GM15510 (cell line): ENCODE results near the gene DMRTA2.

Source experiments
- POLR2A ChIP-seq: IDR thresholded peaks from 3 replicates; pipeline ENCODE4 v1.6.1; 2011; ENCODE audit warnings: borderline replicate concordance; ENCODE audit not compliant: insufficient read length; ENCODE audit errors: extremely low read depth

Gene DMRTA2

DNA sequence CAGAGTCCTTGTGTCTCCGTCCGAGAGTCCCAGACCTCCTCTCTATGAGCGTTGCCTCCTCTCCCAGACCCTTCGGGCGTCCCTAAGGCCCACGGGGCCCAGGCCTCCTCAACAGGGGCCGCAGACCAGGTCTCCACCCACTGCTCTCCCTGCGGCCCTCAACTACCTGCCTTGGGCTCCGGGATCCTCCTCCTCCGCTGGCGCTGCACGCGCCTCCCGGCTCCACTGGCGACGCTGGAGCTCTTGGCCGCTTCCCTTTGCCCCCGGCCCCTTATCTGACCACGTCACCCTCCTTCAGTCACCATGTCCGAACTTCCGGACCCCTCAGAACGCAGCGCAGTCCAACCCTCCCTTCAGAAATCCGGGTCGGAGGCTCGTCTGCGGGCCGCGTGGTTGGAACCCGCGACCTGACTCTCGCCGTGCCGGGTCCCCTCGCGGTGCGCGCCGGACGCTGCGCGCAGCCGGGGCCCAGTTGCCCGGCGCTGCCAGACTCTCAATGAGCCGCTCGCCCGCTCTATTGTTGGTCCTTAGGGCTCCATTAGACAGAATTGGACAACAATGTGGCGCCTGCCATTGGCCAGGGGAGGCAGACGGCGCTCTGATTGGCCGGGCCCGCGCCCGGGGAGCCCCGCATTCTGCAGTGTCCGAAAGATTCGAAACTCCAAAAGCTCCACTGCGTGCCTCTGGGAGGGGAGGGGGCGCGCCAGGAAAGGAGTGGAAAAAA, at the start of gene DMRTA2:
DMRTA2 (minus strand) TSS at position 498 of the 724 bp plus-strand sequence. CDS start 1,907 bp downstream, outside the sequence.
- no peak for TF ChIP-seq POLR2A

DNA sequence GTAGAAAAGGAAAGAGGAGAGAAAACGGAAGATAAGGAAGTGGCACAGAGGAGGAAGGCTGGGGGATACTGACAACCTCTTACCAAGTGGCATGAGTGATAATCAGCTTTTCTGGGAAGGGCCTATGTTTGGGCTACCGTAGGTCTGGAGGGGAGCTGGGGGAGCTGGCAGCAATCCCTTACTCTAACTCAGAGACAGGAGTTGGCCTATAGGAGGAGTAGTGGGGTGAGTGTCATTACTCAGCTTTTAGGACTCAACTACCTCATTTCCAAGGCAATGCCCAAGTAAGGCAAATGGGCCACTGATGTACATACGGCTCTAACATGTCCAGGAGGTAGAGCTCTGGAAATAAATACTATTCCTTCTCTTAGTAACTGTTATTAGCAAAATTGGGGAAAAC, 48.7 kb upstream of the DMRTA2 start:
- TF ChIP-seq POLR2A: no peak

- TF ChIP-seq POLR2A: no peak
Measured at GRCh38 chr1:50462964-50463363, 39.7 kb upstream of the DMRTA2 start.

DNA sequence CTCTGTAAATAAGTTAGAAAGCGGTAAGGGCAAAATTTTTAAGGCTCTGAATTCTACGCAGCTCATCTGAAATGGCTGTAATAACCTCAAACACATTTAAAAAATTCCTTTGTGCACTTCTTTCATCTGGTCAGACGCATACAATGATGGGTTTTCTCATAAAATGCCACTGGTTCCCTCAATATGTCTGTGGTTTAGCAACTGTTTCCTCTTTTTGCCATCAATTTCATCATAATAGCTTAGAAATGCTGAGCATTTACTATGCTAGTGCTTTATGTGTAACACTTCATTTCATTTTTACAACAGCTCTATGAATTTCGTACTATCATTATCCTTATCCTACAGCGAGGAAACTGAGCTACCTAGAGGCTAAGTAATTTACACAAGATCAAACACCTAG, 35.3 kb upstream of the DMRTA2 start:
- no peak for TF ChIP-seq POLR2A

- TF ChIP-seq POLR2A: no peak
Measured at GRCh38 chr1:50454911-50455310, 31.7 kb upstream of the DMRTA2 start.

DNA sequence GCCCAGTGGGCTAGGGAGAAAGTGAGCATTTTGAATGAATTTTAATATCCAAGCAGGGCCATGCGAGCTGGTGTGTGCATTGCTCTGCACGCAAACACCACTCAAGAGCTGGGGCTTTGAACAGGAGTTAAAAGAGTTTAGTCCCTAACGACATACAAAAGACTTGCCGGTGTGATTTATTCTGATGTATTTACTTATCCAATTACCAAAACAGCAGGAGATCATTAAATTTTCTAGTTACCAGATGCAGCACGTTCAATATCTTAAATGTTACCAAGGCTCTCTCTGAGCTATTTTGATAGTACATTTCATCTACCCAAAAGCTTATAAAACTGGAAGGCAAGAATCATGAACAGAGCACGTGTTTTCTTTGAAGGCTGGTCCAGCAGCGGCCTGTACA, 30.0 kb upstream of the DMRTA2 start:
- no peak for TF ChIP-seq POLR2A

DNA sequence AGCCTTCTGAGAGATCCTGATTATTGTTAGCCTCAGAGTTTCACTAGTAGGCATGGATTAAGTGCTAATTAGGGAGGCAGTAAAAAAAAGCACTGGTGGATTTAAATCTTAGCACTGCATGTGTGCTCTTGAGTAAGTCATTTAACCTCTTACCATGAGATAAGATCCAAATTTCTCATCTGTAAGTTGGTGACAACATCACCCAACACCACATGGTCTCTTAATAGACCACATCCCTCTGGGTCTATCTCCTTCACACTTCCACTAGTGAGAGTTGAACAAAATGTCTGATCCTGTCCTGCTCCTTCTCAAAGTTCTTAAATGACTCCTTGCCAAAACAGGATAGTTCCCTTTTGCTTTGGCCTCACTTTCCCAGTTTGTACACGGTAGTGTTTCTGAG, 29.5 kb upstream of the DMRTA2 start:
- TF ChIP-seq POLR2A: no peak

DNA sequence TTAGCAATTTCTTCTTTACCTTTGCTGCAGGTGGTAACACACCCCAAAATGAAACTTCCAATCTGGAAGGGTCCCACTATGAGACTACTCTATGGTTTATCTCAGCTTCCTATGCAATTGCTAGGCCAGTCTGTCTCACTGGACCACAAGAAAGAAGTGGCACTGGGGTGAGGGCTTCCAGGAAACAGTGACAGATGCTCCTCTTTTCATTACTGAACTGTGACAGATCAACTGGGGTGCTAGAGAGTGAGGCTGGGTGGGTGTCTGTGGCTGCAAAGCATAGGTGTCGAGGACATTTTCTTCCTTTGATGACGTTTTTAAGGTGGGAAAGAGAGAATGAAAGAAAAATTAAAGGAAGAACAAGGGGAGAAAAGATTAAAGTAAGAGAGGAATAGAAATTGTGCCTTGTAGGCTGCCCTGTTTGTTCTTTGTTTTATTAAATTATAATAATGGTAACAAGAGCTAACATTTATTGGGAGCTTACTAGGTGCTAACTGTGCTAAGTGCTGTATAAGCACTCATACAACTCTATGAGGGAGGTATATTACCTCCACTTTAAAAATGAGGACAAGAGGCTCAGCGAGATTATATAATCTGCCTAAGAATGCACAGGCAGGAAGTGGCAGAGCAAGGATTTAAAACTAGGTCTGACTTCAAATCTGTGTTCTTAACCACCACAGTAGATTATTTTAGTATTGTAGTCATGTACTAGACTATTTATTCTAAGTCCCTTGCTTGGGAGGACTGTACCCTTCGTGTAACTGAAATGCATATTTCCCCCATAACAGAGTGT, 27.8 kb upstream of the DMRTA2 start:
- no peak for TF ChIP-seq POLR2A

DNA sequence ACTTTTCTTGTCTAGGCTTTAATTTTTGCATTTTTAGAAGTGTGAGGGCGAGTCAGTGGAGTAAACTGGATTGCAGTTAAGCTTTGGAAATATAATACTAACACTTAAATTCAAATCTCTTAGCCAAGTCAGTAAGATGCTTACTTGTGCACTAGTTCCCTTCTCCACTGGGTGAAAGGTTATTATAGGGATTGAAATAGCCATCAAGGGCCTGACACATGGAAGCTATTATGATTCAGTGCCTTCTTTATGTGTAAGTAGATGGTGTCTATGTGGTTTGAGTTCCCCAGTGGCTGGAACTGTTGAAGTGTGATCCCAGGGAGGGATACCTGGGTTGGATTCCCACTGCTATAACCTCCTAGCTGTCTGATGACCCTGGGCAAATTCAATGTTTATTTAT, 24.7 kb upstream of the DMRTA2 start:
- TF ChIP-seq POLR2A: no peak

GRCh38 chr1:50441183-50441582, 17.9 kb upstream of the DMRTA2 start:
- no peak for TF ChIP-seq POLR2A

DNA sequence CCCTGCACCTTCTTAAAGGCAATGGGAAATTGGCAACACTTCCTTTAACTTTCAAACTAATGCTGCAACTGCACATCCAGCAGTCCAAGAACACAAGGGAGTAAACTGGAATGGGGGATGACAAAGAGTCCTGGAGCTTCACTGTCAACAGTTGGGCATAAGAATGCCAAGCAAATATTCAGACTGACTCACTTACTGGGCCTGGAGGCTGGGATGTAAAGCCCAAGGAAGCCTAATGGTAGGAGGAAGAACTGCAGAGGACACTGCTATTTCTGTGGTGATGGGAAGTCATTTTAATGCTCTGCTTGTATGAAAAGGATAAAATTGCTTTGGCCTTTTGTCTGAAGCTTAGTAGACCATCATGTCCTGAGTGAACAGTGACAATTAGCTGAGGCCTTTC, 15.7 kb upstream of the DMRTA2 start:
- no peak for TF ChIP-seq POLR2A

GRCh38 chr1:50436489-50436888, 13.2 kb upstream of the DMRTA2 start:
- no peak for TF ChIP-seq POLR2A

- no peak for TF ChIP-seq POLR2A
Measured at GRCh38 chr1:50430010-50430405, 6.8 kb upstream of the DMRTA2 start.

DNA sequence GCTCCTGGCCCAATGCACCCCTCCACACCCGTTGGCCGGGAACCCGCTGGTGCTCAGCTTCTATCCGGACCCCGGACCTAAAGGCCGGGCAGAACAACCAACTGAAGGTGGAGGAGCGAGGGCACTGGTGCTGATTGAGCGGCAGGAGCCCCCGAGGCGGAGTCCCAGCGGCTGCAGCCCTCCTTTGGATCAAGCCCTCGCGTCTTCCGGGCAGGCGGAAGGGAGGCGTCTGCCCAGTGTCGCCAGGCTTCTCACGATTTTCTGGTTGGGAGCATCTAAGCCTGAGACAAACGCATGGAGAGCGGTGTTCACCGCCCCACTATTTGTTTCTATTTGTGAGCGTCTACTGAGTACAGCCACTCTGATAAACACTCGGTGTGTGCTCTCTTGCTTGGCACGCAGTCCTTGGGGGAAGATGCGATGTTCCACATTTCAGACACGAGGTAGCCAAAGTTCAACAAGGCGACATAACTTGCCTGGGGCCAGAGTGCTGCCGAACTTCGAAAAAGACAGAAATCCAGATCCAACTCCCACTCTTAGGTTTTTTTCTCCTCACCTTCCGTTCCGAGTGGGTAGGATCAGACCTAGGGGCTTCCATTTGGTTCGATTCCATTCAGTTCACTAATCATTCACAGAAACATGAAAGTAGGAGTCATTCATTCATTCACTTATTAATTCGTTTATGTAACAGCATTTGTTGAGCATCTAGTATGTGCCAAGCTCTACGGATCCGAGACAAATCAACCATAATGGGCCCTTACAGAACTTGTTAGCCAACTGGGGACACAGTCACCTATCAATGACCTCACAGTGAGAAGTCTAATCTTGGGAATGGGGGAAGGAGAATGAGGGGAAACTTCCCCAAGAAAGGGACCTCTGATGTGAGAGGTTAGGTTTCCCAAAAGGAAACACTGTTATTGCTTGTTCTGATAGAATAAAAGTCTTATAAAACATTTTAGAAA, 4.9 kb upstream of the DMRTA2 start:
- TF ChIP-seq POLR2A: no peak
